HG02870 (cell line): Measurements from ENCODE around the gene ZSCAN20.

Source experiments
- ATAC-seq: cut with Tn5 transposase; IDR thresholded peaks from one replicate; pipeline ENCODE4 v1.9.1; 2021; ENCODE audit warnings: mild to moderate bottlenecking, moderate library complexity; ENCODE audit not compliant: unreplicated experiment

ZSCAN20 gene

DNA sequence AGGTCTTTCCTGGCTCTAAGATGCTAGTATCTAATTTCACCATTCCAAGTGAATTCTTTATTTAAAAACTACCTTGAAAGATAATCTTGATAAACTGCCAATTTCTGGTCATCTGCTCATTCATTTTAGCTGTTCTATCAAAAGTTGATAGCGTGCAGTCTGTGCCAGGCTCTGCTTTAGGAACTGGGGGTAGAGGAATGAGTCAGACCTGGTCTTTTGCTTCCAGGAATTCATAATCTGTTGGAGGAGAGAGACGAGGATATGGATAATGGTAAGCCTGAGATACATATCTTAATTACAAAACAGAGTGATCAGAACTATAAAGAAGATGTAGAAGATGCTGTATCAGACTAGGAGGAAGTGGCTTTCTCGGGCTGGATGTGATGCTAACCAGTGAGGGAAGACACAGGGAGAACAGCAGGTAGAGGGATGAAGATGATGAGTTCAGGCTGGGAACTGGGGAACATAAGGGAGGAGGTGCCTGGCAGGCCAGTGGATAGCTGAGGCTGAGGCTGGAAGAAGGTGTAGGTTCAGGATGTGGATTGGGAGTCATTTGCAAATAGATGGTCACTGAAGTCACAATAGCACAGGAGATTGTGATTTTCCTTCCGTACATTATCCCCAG lies 29.3 kb upstream of the ZSCAN20 start:
- ATAC-seq, result no peak

DNA sequence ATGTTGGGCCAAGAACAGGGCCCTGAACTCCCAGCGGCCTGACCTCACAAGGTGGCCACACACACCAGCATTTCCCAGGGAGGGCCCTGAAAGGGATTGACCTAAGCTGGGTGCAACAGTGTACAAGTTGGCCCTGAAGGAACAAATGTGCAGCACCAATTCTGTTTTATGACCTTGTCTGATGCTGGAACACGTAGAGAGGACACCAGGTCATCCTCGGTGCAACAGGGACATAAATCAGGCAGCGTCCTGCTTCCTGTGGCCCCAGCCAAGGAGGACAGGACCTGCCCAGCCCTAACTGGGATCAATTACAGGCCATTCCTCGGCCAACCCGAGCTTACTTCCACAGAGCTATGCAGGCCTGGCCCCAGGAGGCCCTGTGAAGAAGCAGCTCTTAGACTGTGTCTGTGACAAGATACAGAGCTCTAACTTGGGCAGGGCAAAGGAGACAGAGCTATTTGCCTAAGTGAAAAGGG lies 28.7 kb upstream of the ZSCAN20 start:
- ATAC-seq, result no peak

DNA sequence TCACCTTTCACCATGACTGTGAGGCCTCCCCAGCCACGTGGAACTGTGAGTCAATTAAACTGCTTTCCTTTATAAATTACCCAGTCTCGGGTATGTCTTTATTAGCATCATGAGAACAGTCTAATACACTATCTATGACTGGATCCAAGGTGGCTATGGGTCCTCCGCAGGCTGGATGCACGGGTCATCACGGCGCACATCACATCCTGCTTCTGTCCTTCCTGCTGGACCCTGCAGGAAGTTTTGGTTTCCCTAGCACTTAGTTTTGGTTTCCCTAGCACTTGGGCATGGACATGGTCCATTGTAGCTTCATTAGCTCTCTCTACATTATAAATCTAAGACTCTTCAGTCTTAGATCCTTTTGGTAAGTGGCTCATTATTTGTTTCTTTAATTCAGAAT lies 27.3 kb upstream of the ZSCAN20 start:
- no peak for ATAC-seq

DNA sequence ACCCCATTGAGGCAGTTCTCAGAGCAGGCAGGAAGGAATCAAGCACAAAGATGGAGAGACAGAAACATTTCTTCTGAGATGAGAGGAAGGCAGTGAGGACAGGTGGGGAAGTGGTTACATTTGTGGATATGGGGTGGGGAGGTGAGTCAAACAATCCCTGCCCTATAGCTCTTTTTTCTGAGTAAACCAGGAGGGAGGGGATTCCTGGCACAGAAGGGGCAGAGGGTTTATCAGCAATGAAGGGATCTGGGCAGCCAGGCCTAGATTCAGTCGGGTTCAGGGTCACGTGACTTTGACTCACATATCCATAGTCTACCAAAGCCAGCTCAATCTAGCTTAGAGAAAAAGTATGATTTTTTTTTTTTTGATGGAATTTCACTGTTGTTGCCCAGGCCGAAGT lies 25.9 kb upstream of the ZSCAN20 start:
- ATAC-seq, result no peak

DNA sequence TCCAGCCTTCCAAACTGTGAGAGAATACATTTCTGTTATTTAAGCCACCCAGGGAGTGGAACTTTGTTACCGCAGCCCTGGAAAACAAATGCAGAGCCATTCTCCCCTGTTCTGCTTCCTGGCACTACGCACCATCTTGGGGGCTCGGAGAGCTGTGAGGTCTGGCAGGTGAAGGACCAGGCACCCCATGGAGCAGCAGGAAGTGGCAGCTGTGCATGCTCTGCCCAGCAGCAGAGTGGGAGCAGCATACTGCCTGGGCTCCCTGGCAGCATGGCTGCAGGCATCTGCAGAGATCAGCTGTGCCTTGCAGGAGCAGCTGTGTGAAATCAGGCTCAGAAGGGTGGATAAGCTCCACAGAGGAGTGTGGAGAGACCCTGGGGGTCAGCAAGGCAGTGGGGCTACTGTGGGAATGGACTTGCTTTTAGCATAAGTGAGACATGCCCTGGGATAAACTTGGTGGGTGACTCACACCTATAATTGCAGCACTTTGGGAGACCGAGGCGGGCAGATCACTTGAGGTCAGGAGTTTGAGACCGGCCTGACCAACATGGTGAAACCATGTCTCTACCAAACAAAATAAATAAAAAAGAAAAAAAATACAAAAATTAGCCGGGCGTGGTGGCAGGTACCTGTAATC lies 17.7 kb upstream of the ZSCAN20 start:
- no peak for ATAC-seq

DNA sequence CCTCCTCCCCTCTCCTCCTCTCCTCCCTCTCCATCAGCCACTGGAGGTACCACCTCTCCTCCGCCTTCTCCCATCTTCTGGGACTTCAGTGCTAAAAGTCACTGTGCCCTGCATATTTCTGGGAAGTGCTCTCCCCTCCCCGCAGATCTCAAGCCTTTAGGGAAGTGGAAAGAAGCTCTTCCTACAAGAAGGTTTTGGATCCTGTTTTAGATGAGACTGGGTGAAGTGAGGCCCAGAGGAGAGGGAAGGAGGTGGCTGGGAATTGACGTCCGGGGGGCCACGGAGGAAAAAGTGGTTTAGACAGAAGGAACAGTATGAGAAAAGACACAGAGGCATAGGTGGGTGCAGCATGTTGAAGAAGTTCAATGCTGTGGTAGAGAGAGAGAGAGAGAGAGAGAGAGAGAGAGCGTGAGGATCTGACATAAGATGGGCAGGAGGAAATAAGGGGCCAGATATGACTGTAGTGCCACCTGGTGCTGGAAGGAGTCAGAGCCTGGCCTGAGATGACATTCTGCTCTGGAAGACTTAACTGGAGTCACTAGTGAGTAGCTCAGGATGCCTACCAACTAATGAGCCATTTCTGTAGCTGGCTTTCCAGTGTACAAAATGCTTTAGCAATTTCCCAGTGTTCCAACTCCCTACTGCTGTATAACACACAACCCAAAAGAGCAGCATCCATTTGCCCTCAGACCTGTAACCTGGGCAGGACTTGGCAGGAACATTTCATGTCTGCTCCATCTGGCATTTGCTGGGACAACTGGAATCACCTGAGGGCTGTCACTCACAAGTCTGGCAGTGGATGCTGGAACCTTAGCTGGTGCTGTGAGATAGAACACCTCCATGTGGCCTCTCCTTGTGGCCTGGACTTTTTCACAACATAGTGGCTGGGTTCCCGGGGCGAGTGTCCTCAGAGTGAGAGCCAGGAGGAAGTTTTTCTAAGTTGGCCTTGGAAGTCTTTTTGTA lies 16.6 kb upstream of the ZSCAN20 start:
- peak; percentile 51 for ATAC-seq

DNA sequence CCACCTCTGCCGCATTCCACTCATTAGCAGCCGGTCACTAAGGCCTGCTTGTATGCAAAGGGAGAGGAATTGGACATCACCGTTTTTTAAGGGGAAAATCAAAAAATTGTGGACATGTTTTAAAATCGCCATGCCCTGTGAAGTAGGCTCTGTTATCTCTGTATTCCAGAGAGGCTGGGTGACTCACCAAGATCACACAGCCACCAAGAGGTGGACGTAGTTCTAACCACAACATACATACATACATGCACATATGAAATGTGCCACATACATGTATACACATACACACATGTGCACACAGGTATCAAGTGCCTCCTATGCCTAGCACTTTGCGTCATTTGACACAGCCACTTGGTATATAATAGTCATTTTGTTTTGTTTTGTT lies 16.0 kb upstream of the ZSCAN20 start:
- ATAC-seq, result no peak

DNA sequence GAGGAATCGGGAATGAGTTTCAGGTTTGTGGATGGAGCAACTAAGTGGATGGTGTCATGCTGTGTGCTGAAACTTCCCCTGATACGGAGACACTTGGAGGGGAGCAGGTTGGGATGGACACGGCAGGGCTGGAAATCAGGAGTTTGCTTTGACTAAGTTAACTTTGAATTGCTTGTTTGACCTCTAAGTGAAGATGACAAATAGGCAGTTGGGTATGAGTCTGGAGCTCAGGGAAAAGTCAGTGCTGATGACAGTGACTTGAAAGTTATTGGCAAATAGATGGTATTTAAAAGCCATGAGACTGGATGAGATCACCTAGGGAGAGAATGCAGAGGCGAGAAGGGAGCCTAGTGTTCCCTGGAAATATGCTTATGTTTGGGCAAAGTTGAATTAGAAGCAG lies 12.8 kb upstream of the ZSCAN20 start:
- no peak for ATAC-seq

DNA sequence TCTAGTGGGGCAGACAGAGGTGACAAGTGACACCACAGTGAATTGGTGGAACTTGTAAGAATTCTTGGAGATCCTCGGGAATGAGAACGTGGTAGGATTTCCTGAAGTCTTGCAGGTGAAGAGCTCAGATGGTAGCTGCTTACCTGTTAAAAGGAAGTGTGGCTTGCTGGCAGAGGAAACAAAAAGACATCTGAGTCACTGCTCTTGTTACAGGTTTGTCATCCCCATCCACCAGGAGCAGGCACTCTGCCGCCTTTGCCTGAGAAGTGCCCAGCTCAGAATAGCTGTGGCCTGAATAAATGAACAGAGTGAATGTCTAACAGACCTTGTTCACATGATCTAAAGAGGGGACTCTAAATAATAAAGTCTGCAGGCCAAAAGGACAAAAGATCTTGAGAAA lies 12.3 kb upstream of the ZSCAN20 start:
- no peak for ATAC-seq

DNA sequence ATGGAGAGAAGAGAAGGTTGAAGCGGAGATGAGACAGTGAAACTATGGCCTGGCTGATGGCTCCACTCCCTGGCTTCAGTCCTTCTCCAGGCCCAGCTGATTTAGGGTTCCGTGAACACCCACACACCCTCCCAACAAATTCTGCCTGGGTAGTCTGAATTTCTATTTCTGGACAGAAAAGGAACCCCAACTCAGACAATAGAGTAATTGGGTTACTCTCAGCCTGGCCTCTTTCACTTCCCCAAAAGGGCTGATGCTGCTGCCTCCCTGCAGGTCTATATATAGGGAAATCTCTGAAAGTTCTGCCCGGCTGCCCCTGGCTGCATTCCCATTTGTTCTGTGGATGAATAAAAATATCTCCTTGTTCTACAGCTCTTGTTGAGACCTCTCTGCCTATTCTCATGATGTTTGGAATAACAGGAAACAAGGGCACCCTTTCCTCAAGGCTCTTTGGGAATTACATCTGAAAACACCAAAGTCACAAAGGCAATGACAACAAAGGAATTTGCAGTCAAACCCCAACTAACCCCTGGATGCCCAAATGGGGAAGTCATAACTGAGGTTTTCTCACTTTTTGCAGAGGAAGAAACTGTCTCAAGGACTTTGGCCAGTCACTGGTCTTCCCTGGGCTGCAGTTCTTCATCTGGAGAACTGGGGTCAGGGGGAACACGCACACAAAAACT lies 11.4 kb upstream of the ZSCAN20 start:
- ATAC-seq, result peak; percentile 56

DNA sequence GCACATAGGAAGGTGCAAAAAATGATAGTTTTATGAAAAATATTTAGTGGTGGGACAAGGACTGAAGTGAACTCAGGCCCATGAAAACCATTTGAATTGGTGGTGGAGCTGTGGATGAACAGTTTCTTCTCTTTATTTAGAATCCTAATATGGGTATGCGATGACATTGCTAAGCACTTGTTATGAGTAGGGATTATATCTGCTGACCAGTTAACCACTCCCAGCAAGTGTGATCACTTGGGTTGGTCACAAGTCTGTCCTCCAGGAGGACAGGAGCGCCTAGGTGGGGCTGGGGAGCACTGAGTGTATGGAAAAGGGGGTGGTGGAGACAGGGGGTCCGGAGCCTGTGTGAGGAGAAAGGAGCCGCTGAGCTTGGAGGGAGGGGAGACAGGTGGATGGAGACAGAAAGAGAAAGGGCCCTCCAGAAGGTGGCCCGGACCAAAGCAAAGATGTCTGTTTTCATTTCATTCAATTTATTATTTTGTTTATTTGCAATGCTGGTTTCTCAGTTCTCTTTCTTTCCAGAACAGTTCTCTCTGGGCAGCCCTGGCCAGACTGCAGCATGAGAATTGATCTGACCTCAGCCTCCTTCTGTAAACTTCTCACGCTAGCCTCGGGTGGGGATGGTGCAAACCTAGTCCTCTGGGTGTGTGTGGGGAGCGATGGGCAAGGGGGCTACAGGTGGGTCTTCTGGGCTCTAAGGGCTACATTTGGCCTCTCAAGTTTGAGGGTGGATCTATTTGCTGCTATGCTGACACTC lies 9.9 kb upstream of the ZSCAN20 start:
- ATAC-seq, result no peak

DNA sequence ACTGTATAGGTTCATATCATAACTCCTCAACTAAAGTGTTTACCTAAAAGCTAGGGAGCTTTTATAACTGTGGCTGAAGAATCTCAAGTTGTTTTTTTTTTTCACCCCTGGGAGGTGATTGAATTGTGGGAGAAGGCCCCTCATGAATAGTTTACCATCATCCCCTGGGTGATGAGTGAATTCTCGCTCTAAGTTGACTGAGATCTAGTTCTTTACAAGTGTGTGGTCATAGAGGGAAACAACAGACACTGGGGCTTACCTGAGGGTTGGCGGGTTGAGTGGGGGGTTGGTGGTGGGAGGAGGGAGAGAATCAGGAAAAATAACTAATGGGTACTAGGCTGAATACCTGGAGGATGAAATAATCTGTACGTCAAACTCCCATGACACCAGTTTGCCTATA lies 7.9 kb upstream of the ZSCAN20 start:
- no peak for ATAC-seq

DNA sequence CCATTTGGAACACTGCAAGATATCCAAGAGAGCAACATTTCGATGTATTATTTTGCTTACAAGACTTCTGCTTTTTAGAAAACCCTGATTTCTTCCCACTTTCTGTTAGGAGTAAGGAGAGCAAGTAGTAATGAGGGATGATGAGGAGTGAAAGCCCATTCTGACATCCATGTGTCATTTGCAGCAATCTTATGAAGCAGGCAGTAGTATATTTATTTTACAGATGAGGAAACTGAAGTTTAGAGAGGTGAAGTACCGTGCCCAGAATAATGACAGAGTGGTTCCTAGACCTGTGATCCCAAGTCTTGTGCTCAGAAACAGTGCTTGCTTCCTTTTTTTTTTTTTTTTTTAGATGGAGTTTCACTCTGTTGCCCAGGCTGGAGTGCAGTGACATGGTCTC lies 7.1 kb upstream of the ZSCAN20 start:
- ATAC-seq, result no peak

DNA sequence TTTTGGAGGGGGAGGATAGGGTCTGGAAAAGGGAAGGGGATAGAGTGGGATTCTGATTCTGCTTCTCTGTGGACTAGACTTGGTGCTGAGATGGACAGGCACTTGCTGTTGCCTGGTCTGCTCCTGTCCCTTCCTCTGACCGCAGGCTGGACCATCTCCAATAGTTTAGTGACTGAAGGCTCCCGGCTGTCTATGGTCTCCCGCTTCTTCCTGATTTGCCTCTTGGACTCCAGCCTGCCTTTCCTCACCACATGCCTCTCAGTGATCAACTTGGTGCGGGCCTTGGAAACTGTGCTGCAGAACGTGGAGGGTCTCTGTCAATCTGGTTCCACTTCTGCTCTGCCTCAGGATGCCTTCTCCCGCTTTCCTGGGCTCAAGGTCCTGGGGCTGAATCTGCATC lies 6.3 kb upstream of the ZSCAN20 start:
- no peak for ATAC-seq

DNA sequence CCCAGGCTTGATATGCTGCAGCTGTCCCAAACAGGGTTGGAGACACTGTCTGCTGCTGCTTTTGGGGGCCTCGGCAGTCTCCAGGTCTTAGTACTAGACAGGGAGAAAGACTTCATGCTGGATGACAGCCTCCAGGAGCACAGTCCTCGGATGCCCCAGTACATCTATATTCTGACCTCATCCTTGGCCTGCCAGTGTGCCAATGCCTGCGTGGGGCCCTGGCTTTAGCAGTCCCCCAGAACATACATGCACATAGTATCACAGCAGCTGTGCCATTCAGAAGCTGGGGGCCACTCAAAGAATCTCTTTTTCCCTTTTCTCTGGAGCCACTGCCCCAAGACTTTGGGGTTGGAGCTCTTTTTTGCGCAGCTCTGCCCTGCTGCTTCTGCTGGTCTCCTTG lies 4.4 kb upstream of the ZSCAN20 start:
- no peak for ATAC-seq

DNA sequence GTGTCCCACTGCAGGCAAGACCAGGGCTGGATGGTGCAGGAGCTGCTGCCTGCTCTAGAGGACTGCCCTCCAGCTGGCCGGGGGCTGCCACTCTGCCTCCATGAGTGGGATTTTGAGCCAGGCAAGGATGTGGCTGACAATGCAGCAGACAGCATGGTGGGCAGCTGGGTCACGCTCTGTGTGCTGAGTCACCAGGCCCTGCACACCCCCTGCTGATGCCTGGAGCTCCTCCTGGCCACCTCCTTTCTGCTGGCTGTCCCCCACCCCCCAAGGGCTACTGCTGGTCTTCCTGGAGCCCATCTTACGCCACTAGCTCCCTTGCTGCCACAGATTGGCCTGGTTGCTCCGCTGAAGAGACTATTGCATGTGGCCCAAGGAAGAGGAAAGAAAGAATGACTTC lies 3.9 kb upstream of the ZSCAN20 start:
- no peak for ATAC-seq

DNA sequence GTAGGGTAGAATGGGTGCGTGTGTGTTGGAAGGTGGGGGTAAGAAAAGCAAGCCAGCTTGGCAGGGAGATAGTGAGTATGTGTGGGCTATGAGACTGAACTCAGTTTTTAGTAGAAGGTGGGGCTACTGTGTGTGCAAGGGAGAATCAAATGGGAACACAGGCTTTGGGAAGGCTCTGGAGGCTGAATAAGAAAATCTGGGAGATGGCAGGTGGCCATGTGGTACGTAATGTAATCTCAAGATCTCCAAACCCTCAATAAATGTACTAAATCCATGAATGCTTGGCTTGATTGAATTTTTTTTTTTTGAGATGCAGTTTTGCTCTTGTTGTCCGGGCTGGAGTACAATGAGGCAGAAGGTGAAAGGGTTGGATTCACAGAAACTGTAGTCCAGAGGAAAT lies 3.5 kb upstream of the ZSCAN20 start:
- no peak for ATAC-seq

DNA sequence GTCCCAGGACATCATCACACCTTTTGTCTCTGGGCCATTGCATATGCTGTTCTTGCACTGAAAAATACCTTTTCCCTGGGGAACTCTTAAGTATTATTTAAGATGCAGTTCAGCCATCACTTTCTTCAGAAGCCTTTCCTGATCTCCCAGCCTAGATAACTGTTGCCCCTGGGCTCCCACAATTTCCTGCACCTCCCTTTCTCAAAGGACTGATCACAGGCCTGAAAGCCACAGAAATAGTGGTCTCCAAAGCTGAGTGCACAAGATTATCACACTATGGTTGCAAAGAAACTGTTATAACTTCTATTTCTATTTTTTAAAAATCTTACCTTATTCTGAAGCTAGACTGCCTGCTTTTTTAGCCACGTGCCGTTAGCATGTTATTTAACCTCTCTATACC lies 2.8 kb upstream of the ZSCAN20 start:
- no peak for ATAC-seq

DNA sequence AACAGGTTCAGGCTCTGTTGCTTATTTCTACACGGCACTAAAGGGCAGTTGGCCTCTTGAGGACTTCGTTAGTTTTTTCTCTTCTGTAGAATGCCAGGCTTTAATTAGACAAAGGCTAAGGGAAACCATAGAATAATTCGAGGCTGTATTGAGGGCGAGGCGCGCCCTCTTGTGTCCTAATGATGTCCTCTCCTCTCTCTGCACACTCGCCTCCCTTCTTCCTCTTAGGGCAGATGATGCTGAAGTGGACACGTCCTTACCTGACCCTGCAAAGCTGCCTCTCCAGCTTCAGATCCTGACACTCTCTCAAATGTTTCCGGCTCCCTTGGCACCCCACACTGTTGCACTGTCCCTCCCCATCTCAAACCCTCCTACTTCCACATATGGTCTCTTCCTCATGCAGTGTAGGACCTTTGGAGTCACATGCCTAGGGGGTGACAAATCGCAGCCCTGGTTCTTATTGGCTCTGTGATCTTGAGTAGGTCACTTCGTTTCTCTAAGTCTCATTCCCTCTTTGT lies 1.9 kb upstream of the ZSCAN20 start:
- ATAC-seq, result no peak

DNA sequence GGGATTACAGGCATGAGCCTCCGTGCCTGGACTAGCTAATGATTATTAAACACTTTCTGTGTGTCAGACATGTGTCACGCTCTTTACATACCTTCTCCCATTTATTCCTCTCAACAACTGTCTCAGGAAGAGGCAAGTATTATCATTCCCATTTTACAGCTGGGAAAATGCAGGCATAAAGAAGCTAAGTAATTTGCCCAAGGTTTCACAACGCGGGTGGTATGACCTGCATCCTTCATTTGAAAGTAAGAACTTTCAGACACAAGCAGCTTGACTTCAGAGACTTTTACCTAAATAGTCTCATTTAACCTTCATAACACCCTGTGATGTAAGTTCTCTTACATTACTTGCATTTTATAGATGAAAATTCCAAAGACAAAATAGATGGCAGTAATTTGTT lies 1.0 kb upstream of the ZSCAN20 start:
- no peak for ATAC-seq
